MCF 10A (cell line): ENCODE results near the gene C11orf58. TPM values are rescaled to one million over a fixed set of nuclear protein-coding genes. Genes with fewer than 3 reads are reported as not detected.

Experiments
- BruUV-seq: library from RNA; stranded (reverse); fragments of 400-500 nt; replicated peaks from 2 replicates; lab custom pipeline; 2021; lab: Mats Ljungman, UMichigan
- CTCF ChIA-PET: fragments of 300-600 bp; sonication (Branson Sonifier 250); formaldehyde crosslinking; extraction: SDS; loops from one replicate; lab custom pipeline; 2021; ENCODE audit warnings: antibody characterized with exemption, inconsistent platforms; lab: Yijun Ruan, JAX
- POLR2A ChIA-PET: fragments of 300-600, 350-650 bp; sonication (Branson Sonifier 250); formaldehyde crosslinking; extraction: SDS; loops from one replicate; lab custom pipeline; 2020; ENCODE audit warnings: antibody characterized with exemption, inconsistent platforms; lab: Yijun Ruan, JAX
- DNase-seq: peaks from one replicate; pipeline ENCODE4 v3.0.0-alpha.2; 2018; ENCODE audit not compliant: unreplicated experiment
- H3K27ac Mint-ChIP-seq: one replicate; pipeline ENCODE4 v1.8.0; 2022; ENCODE audit warnings: mild to moderate bottlenecking, low read depth, mixed read lengths; ENCODE audit not compliant: unreplicated experiment
- H3K27me3 Mint-ChIP-seq: one replicate; pipeline ENCODE4 v1.8.0; 2022; ENCODE audit warnings: mixed read lengths; ENCODE audit not compliant: insufficient read depth, unreplicated experiment
- H3K36me3 Mint-ChIP-seq: one replicate; pipeline ENCODE4 v1.8.0; 2022; ENCODE audit warnings: mild to moderate bottlenecking, moderate library complexity, mixed read lengths; ENCODE audit not compliant: insufficient read depth, unreplicated experiment
- H3K4me1 Mint-ChIP-seq: one replicate; pipeline ENCODE4 v1.8.0; 2022; ENCODE audit warnings: mixed read lengths; ENCODE audit not compliant: insufficient read depth, unreplicated experiment
- H3K4me3 Mint-ChIP-seq: one replicate; pipeline ENCODE4 v1.8.0; 2022; ENCODE audit warnings: mild to moderate bottlenecking, moderate library complexity, mixed read lengths; ENCODE audit not compliant: unreplicated experiment
- H3K9me3 Mint-ChIP-seq: one replicate; pipeline ENCODE4 v1.8.0; 2022; ENCODE audit warnings: mixed read lengths; ENCODE audit not compliant: unreplicated experiment
- intact Hi-C: fragments of 100-400 bp; cut with micrococcal nuclease; formaldehyde crosslinking; loops from 2 replicates; pipeline ENCODE4 v1.14.1; 2022
- total RNA-seq: library from RNA; stranded (reverse); gene quantifications from 2 replicates; pipeline ENCODE4 v1.2.3, GENCODE V29; 2022
- TF ChIP-seq, protein P1 (sequence below): fragments of 200-600 bp; IDR thresholded peaks from one replicate; pipeline ENCODE4 v1.8.0; 2022; ENCODE audit warnings: antibody characterized with exemption, mild to moderate bottlenecking; ENCODE audit not compliant: unreplicated experiment

The C11orf58 gene
- total RNA-seq, 1 experiment from 2014 or later, result 230 TPM

DNA sequence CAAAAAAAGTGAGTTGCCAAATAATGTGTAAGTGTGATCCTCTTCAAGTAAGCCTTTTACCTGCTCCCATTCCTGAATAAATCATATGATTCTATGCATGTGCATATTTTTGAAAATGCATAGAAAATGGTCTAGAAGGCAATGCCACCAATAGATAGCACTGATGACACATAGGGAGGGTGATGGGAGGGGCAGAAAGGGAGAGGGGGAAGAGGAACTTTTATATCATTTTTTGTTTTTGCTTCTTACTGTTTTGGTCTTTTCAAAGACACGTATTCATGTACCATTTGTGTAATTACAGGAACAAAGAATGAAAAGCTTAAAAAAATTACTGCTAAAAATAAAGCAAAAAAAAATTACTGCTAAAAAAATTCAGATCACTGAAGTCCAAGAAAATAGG is 60.8 kb downstream of the C11orf58 start:
- Mint-ChIP-seq H3K27me3 (no peaks in the 10 kb centered on the region), H3K36me3 (no peaks in the 10 kb centered on the region), H3K9me3 (no peaks in the 10 kb centered on the region), H3K4me3 (no peak overlapping the region), H3K27ac (no peak overlapping the region), H3K4me1 (no peaks in the 10 kb centered on the region)
- intact Hi-C loops, result no loop called here
- CTCF ChIA-PET, result no interaction called here
- no TSS peak for BruUV-seq
- DNase-seq, result no peak
- TF ChIP-seq, protein P1, sequence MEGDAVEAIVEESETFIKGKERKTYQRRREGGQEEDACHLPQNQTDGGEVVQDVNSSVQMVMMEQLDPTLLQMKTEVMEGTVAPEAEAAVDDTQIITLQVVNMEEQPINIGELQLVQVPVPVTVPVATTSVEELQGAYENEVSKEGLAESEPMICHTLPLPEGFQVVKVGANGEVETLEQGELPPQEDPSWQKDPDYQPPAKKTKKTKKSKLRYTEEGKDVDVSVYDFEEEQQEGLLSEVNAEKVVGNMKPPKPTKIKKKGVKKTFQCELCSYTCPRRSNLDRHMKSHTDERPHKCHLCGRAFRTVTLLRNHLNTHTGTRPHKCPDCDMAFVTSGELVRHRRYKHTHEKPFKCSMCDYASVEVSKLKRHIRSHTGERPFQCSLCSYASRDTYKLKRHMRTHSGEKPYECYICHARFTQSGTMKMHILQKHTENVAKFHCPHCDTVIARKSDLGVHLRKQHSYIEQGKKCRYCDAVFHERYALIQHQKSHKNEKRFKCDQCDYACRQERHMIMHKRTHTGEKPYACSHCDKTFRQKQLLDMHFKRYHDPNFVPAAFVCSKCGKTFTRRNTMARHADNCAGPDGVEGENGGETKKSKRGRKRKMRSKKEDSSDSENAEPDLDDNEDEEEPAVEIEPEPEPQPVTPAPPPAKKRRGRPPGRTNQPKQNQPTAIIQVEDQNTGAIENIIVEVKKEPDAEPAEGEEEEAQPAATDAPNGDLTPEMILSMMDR, result no peak
- POLR2A ChIA-PET, result no interaction called here

DNA sequence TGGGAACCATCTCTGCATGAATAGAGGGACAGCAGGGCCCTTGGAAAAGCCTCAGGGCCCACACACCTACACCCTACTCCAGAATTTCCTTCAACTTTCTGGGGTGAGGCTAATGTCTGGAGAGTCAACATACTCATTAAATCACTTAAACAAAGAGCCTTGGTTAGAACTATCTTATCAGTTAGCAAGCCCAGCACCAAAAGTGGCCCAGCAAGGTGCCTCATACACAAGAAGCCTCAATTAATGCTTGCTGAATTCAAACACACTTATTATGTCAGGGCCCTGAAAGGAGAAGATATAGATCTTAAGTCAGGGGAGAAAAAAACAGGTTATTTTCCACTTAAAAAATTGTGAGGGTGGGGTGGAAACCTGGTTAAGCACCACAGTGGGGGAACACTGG is 61.4 kb downstream of the C11orf58 start:
- intact Hi-C loops, result no loop called here
- ChIA-PET CTCF (interaction anchor here (0.9 to 3.1 kb wide), 3 partner anchors 12 to 20 kb away, joined by 3 to 13 read pairs (median 7); no protein-coding TSS in a partner anchor), POLR2A (no interaction called here)
- Mint-ChIP-seq H3K4me1 (no peaks in the 10 kb centered on the region), H3K27me3 (no peaks in the 10 kb centered on the region), H3K27ac (no peak overlapping the region), H3K36me3 (no peaks in the 10 kb centered on the region), H3K9me3 (no peaks in the 10 kb centered on the region), H3K4me3 (no peak overlapping the region)
- no peak for DNase-seq
- no TSS peak for BruUV-seq
- TF ChIP-seq, protein P1, result no peak

DNA sequence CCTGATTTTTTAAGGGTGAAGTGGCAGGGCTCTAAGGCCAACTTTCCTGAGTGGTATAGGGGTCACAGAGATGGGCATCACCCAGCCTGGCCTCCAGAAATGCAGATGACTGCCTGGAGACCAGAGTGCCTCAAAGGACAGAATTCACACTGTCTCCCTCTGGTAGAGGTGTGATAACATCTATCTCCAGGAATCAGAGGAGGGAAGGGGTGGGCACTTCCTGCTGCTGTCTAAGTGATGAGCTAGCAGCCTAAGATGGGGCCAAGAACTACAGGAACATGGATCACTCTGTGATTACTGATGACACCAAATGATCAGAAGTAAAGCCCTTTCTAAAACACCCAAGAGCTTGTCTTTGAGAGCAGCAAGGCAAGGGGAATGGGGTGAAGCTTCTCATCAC is 61.9 kb downstream of the C11orf58 start:
- H3K36me3 Mint-ChIP-seq, result no peaks in the 10 kb centered on the region
- no peaks in the 10 kb centered on the region for H3K27me3 Mint-ChIP-seq
- H3K9me3 Mint-ChIP-seq, result no peaks in the 10 kb centered on the region
- H3K4me3 Mint-ChIP-seq, result no peak overlapping the region
- H3K4me1 Mint-ChIP-seq, result no peaks in the 10 kb centered on the region
- no TSS peak for BruUV-seq
- POLR2A ChIA-PET, result no interaction called here
- CTCF ChIA-PET, result interaction anchor here (0.9 to 3.1 kb wide), 4 partner anchors 12 to 22 kb away, joined by 3 to 13 read pairs (median 6); no protein-coding TSS in a partner anchor
- intact Hi-C loops, result no loop called here
- no peak for DNase-seq
- no peak overlapping the region for H3K27ac Mint-ChIP-seq
- TF ChIP-seq, protein P1, result no peak

DNA sequence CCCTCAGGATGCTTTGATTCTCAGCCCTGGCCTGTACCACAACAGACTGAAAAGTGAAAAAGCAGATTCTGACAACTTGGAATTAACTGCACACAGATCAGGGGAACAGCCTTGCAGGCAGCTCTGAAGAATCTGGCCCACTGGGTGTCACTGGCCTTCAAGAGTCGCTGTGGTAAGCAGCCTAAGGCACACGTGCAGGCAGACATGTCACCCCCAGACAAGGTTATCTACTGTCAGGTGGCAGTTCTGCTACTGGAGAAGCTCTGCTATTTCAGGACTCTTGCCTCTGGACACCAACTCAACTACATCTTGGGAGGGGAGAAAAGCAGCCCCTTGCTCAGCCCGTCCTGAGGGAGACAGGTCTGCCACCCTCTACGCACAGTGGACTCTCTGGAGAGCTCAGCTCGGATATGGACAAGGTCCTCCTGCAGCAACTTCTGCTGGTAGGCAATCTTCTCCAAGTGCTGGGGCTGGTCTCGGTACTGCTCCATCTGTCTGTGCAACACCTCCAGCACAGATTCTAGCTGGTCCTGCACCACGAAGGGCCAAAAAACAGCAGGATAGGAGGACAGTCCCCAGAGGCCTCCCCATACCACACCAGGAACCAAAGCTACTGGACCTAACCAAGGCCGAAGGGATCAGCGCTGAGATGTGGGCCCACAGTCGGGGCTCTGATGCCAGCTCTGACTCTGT is 63.0 kb downstream of the C11orf58 start:
- no peak for DNase-seq
- ChIA-PET CTCF (interaction anchor here (0.6 to 3.1 kb wide), 8 partner anchors 13 to 322 kb away, joined by 3 to 13 read pairs (median 4); no protein-coding TSS in a partner anchor), POLR2A (no interaction called here)
- TF ChIP-seq, protein P1, result no peak
- no TSS peak for BruUV-seq
- intact Hi-C loops, result no loop called here
- no peak overlapping the region for H3K27ac Mint-ChIP-seq
- no peaks in the 10 kb centered on the region for H3K36me3 Mint-ChIP-seq
- H3K4me1 Mint-ChIP-seq, result no peaks in the 10 kb centered on the region
- no peaks in the 10 kb centered on the region for H3K27me3 Mint-ChIP-seq
- no peak overlapping the region for H3K4me3 Mint-ChIP-seq
- H3K9me3 Mint-ChIP-seq, result no peaks in the 10 kb centered on the region
